Parathyroid adenoma (tissue), 2 donors: ENCODE data around the gene GRAMD1A.

Experiments used
- H2AFZ ChIP-seq: fragments of 300-600 bp; sonication (generic); one replicate; pipeline ENCODE4 v1.7.0; 2017; ENCODE audit warnings: antibody characterized with exemption, mild to moderate bottlenecking
- H3K27ac ChIP-seq: fragments of 300-600 bp; sonication (generic); one replicate; pipeline ENCODE4 v1.7.0; 2017
- H3K27me3 ChIP-seq: fragments of 300-600 bp; sonication (generic); one replicate; pipeline ENCODE4 v1.7.0; 2017; ENCODE audit warnings: low read length; ENCODE audit not compliant: control insufficient read depth, insufficient read depth
- H3K36me3 ChIP-seq: fragments of 300-600 bp; sonication (generic); one replicate; pipeline ENCODE4 v1.7.0; 2017; ENCODE audit warnings: low read length; ENCODE audit not compliant: control insufficient read depth, insufficient read depth
- H3K4me1 ChIP-seq: fragments of 300-600 bp; sonication (generic); one replicate; pipeline ENCODE4 v1.7.0; 2017; ENCODE audit warnings: control low read depth
- H3K4me2 ChIP-seq: fragments of 300-600 bp; sonication (generic); one replicate; pipeline ENCODE4 v1.7.0; 2017; ENCODE audit warnings: low read length
- H3K4me3 ChIP-seq: fragments of 300-600 bp; sonication (generic); one replicate; pipeline ENCODE4 v1.7.0; 2017; ENCODE audit warnings: low read depth, low read length
- H3K79me2 ChIP-seq: fragments of 300-600 bp; sonication (generic); one replicate; pipeline ENCODE4 v1.7.0; 2017; ENCODE audit warnings: control low read depth
- H3K9ac ChIP-seq: fragments of 300-600 bp; sonication (generic); one replicate; pipeline ENCODE4 v1.7.0; 2017; ENCODE audit warnings: mild to moderate bottlenecking
- H3K9me3 ChIP-seq: fragments of 300-600 bp; sonication (generic); one replicate; pipeline ENCODE4 v1.7.0; 2017; ENCODE audit warnings: low read length; ENCODE audit not compliant: control insufficient read depth
- CTCF ChIP-seq: fragments of 300-600 bp; sonication (generic); IDR thresholded peaks from one replicate; pipeline ENCODE4 v1.7.0; 2017; ENCODE audit warnings: antibody characterized with exemption, mild to moderate bottlenecking
- donor health status: primary hyperparathyroidism.

Gene GRAMD1A

GRCh38 chr19:35075202-35076025, 75.3 kb downstream of the GRAMD1A start:
- Histone ChIP-seq H3K9ac (no peak overlapping the region), H2AFZ (no peak overlapping the region), H3K9me3 (no peaks in the 10 kb centered on the region), H3K4me2 (no peak overlapping the region), H3K4me1 (no peaks in the 10 kb centered on the region), H3K36me3 (no peaks in the 10 kb centered on the region), H3K27ac (no peak overlapping the region), H3K27me3 (no peaks in the 10 kb centered on the region), H3K79me2 (no peaks in the 10 kb centered on the region), H3K4me3 (no peak overlapping the region)
- TF ChIP-seq CTCF = no peak

GRCh38 chr19:35076026-35076370, 75.9 kb downstream of the GRAMD1A start:
- Histone ChIP-seq H3K4me1 (no peaks in the 10 kb centered on the region), H3K4me3 (no peak overlapping the region), H3K27ac (no peak overlapping the region), H3K79me2 (no peaks in the 10 kb centered on the region), H3K4me2 (no peak overlapping the region), H3K9ac (no peak overlapping the region), H3K27me3 (no peaks in the 10 kb centered on the region), H2AFZ (no peak overlapping the region), H3K36me3 (no peaks in the 10 kb centered on the region), H3K9me3 (no peaks in the 10 kb centered on the region)
- no peak for TF ChIP-seq CTCF
